Neuronal stem cell (in vitro differentiated cells): ENCODE results near the gene MYB.

Source experiments
- DNase-seq: peaks from one replicate; pipeline ENCODE4 v3.0.0-alpha.2; 2013; ENCODE audit warnings: low spot score
- H2AFZ ChIP-seq: one replicate; pipeline ENCODE4 v1.6.1; 2013; ENCODE audit warnings: mild to moderate bottlenecking, low read length, inconsistent platforms
- H2AK5ac ChIP-seq: 2 replicates; pipeline ENCODE4 v1.6.1; 2013; ENCODE audit warnings: low read depth, mild to moderate bottlenecking, inconsistent platforms, low read length, moderate library complexity, mixed read lengths
- H2BK120ac ChIP-seq: 2 replicates; pipeline ENCODE4 v1.6.1; 2013; ENCODE audit warnings: low read depth, mild to moderate bottlenecking, inconsistent platforms, low read length, moderate library complexity, mixed read lengths
- H2BK12ac ChIP-seq: one replicate; pipeline ENCODE4 v1.6.1; 2013; ENCODE audit warnings: low read length, inconsistent platforms
- H2BK15ac ChIP-seq: 2 replicates; pipeline ENCODE4 v1.6.1; 2013; ENCODE audit warnings: mild to moderate bottlenecking, low read length, inconsistent platforms, mixed read lengths
- H2BK5ac ChIP-seq: one replicate; pipeline ENCODE4 v1.6.1; 2013; ENCODE audit warnings: inconsistent platforms, mild to moderate bottlenecking, low read length, moderate library complexity
- H3K14ac ChIP-seq: one replicate; pipeline ENCODE4 v1.6.1; 2013; ENCODE audit warnings: low read length, inconsistent platforms
- H3K18ac ChIP-seq: 2 replicates; pipeline ENCODE4 v1.6.1; 2013; ENCODE audit warnings: low read length, inconsistent platforms
- H3K23ac ChIP-seq: 2 replicates; pipeline ENCODE4 v1.6.1; 2013; ENCODE audit warnings: low read depth, mild to moderate bottlenecking, mixed read lengths, low read length, inconsistent platforms; ENCODE audit not compliant: poor library complexity
- H3K27ac ChIP-seq: replicated peaks from 3 replicates; pipeline ENCODE4 v1.5.1; 2013; ENCODE audit warnings: low read length, inconsistent platforms
- H3K27me3 ChIP-seq, 3 experiments: 2 replicates each; pipeline ENCODE4 v1.6.1; 2013; ENCODE audit warnings: low read length in 3 of 3, mild to moderate bottlenecking in 2 of 3, inconsistent platforms in 1 of 3, low read depth in 1 of 3, mixed read lengths in 1 of 3, moderate library complexity in 1 of 3; ENCODE audit not compliant: control insufficient read depth in 3 of 3, insufficient read depth in 3 of 3
- H3K36me3 ChIP-seq, 2 donors: replicated peaks in 1 of 2; 2 replicates each; pipeline ENCODE4 v1.6.1; 2013; ENCODE audit warnings: low read length in 2 of 2; ENCODE audit not compliant: control insufficient read depth in 2 of 2, insufficient read depth in 2 of 2
- H3K4ac ChIP-seq: 2 replicates; pipeline ENCODE4 v1.6.1; 2013; ENCODE audit warnings: inconsistent platforms, mild to moderate bottlenecking, low read length, moderate library complexity
- H3K4me1 ChIP-seq, 2 donors: 1 replicate in 1 of 2; 2 replicates in 1 of 2; pipeline ENCODE4 v1.6.1; 2013; ENCODE audit warnings: low read length in 2 of 2, low read depth in 1 of 2; ENCODE audit not compliant: control insufficient read depth in 2 of 2, insufficient read depth in 1 of 2
- H3K4me2 ChIP-seq: one replicate; pipeline ENCODE4 v1.6.1; 2013; ENCODE audit warnings: mild to moderate bottlenecking, low read length, inconsistent platforms; ENCODE audit not compliant: insufficient read depth, poor library complexity, severe bottlenecking
- H3K4me3 ChIP-seq, 2 donors: 2 replicates each; pipeline ENCODE4 v1.5.1; 2013; ENCODE audit warnings: low read length in 2 of 2, mild to moderate bottlenecking in 2 of 2, inconsistent platforms in 1 of 2, moderate library complexity in 1 of 2
- H3K79me1 ChIP-seq: one replicate; pipeline ENCODE4 v1.6.1; 2013; ENCODE audit warnings: low read depth, mild to moderate bottlenecking, inconsistent platforms, low read length, moderate library complexity
- H3K9ac ChIP-seq: one replicate; pipeline ENCODE4 v1.6.1; 2013; ENCODE audit warnings: mild to moderate bottlenecking, low read depth, low read length, inconsistent platforms; ENCODE audit not compliant: poor library complexity
- H3K9me3 ChIP-seq, 2 donors: replicated peaks in 1 of 2; 2 replicates each; pipeline versions ENCODE3 to v1.6.1; 2013; ENCODE audit warnings: low read length in 2 of 2, mild to moderate bottlenecking in 2 of 2, inconsistent platforms in 1 of 2, low read depth in 1 of 2, mixed read lengths in 1 of 2, moderate library complexity in 1 of 2; ENCODE audit not compliant: control insufficient read depth in 2 of 2, insufficient read depth in 1 of 2
- H4K8ac ChIP-seq: one replicate; pipeline ENCODE4 v1.6.1; 2013; ENCODE audit warnings: low read depth, mild to moderate bottlenecking, inconsistent platforms, low read length, moderate library complexity
- H4K91ac ChIP-seq: one replicate; pipeline ENCODE4 v1.6.1; 2013; ENCODE audit warnings: low read length, low read depth, mild to moderate bottlenecking, inconsistent platforms; ENCODE audit not compliant: poor library complexity
- WGBS, 2 donors: extraction: QIAGEN DNeasy Blood & Tissue Kit; methylation state at CpG; one replicate each; pipeline ENCODE4 v1.1.7; 2013; ENCODE audit warnings: missing lambda C conversion rate in 2 of 2, mixed read lengths in 1 of 2; ENCODE audit not compliant: insufficient read length in 2 of 2, insufficient replicate concordance in 1 of 2; ENCODE audit errors: extremely low coverage in 2 of 2; 5-methylcytosine and 5-hydroxymethylcytosine counted together

Gene MYB

DNA sequence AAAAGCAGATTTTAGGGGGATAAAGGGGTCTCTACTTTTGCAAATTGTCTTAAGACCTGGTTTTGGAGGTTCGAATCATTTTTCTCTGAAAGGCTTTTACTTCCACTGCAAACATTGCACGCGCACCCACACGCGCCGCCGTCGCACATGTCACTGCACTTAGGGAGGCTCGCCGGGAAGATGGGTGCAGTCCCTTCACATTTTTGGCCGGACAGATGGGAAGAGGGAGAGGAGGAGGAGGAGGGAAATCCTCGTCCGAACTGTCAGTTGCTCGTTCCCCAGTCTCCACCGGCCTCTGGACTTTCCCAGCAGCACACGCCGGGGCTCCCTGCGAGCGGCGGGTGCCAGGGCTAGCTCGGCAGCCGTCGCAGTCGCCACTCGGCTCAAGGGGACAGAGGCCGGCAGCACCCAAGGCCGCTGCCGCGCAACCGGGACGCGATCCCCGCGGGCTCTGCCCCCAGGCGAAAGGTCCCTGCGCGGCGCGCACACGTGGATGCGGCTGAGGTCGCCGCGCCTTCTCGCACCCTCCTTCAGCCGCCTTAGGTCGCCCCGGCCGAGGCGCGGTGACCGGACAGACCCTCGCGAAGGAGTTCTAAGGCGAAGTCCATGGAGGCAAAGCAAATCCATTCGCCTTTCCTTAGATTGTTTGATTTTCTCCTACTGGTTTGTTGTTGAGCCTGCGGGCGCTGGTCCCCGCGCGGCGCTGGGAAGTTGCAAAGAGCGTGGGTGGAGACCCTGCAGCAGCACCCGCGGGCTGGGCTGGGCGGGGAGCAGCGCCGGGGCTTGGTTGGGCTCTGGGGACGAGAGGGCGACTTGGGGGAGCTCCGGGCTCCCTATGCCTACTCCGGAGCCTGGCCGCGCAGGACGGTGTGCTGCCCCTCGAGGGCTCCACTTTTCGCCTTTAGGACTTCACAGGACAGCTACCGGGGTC, 1.2 kb downstream of the MYB start:
- H3K9me3 ChIP-seq: peaks cover 0 to 2% of the 10 kb centered on the region in 2 donors
- H3K23ac ChIP-seq: no peak overlapping the region
- no peak overlapping the region for H2BK5ac ChIP-seq
- peak overlapping the region; percentile 84 for H3K9ac ChIP-seq
- H3K4ac ChIP-seq: no peak overlapping the region
- H3K36me3 ChIP-seq: peaks cover 0 to 6% of the 10 kb centered on the region in 2 donors
- H3K27me3 ChIP-seq: peaks cover 6 to 52% (median 23%) of the 10 kb centered on the region in 3 experiments
- no peak overlapping the region for H2BK15ac ChIP-seq
- H2BK120ac ChIP-seq: no peak overlapping the region
- peak overlapping the region; percentile 92 for H2AFZ ChIP-seq
- H3K4me2 ChIP-seq: peak overlapping the region; percentile 97
- whole genome bisulfite sequencing, 2 donors: no CpG with 5 or more reads among the region's 78 CpGs
- H3K4me3 ChIP-seq: peak overlapping the region; percentile 70 to 84
- H4K91ac ChIP-seq: no peak overlapping the region
- no peak overlapping the region for H3K27ac ChIP-seq
- H2BK12ac ChIP-seq: no peak overlapping the region
- H3K79me1 ChIP-seq: no peaks in the 10 kb centered on the region
- peaks cover 7 to 8% of the 10 kb centered on the region in 2 donors for H3K4me1 ChIP-seq
- peak; percentile 26 for DNase-seq
- no peak overlapping the region for H4K8ac ChIP-seq
- H3K18ac ChIP-seq: peak overlapping the region; percentile 67
- H2AK5ac ChIP-seq: no peak overlapping the region
- H3K14ac ChIP-seq: peak overlapping the region; percentile 51

DNA sequence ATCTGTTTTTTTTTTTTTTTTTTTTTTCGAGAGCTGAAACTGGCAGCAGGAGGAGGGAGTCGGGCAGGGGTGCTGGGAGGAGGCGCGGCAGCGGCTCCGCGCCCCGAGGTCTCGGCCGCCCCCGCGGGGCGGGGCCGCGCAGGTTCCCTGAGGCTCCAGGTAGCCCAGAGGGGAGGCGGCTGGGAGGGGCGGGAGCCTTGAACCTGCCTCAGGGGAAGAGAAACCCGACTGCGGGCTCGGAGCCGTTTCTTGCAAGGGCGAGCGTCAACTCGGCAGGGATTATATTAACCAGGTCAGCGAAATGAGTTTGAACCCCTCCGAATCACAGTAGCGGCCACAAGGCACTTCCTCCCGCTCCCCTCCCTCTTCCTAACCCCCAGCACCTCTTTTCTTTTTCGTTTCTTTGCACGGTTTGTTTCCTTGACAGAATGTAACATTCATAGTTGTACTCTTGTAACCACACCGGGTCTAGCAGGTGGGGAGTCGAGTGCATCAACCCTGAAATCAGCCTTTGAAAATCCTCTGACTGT, 2.0 kb downstream of the MYB start:
- H3K4me3 ChIP-seq: peak overlapping the region; percentile 70 to 84
- H2AFZ ChIP-seq: peak overlapping the region; percentile 92
- H3K14ac ChIP-seq: no peak overlapping the region
- WGBS, 2 donors: no CpG with 5 or more reads among the region's 32 CpGs
- H2BK120ac ChIP-seq: no peak overlapping the region
- peaks cover 0 to 2% of the 10 kb centered on the region in 2 donors for H3K9me3 ChIP-seq
- no peaks in the 10 kb centered on the region for H3K79me1 ChIP-seq
- H4K91ac ChIP-seq: no peak overlapping the region
- H3K4me1 ChIP-seq: peaks cover 7 to 8% of the 10 kb centered on the region in 2 donors
- H2AK5ac ChIP-seq: no peak overlapping the region
- H3K4me2 ChIP-seq: peak overlapping the region; percentile 97
- H3K27me3 ChIP-seq: peaks cover 6 to 45% (median 23%) of the 10 kb centered on the region in 3 experiments
- H3K4ac ChIP-seq: no peak overlapping the region
- no peak overlapping the region for H2BK12ac ChIP-seq
- no peak overlapping the region for H2BK5ac ChIP-seq
- peak; percentile 12 for DNase-seq
- peaks cover 0 to 6% of the 10 kb centered on the region in 2 donors for H3K36me3 ChIP-seq
- no peak overlapping the region for H3K27ac ChIP-seq
- no peak overlapping the region for H4K8ac ChIP-seq
- no peak overlapping the region for H2BK15ac ChIP-seq
- no peak overlapping the region for H3K23ac ChIP-seq
- no peak overlapping the region for H3K9ac ChIP-seq
- H3K18ac ChIP-seq: no peak overlapping the region

DNA sequence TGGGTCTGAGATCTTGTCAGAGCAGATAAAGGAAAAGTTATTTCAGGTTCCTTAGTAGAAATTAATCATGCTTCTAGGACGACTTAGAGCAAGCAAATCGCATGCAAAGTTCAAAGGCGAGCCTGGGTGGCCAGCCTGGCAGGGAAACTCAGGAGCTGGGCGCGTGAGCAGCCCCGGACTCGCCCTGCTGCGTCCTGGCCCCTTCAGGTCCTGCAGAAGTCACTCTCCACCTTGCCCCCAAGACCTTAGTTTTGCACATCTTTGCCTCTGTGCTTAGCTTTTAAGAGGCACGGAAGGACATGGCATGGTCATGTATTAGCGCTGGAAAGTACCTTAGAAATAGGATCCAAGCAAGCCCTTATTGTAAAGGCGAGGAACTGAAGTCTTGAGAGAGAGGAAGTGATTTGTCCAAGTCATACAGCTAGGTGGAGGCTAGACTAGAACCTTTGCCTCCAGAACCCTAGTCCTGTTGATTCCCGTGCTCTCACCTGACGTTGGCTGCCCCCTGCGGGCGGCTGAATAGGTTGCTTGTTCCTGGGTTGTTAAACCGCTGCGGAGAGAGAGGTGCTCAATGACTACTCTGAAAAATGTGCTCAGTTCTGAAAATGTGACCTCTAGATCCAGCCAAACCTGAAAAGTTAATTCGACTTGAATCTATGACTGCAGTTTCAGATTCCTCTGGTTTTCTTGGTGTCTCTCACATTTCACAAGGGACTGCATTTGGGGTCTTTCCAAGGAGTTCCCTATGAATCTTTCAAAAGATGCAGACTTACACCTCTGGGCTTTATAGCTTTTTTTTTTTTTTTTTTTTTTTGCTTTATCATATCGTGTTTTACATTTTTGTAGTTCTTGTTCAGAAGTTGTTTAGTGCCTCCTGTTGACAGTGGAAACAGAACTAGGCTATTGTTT, 2.7 kb downstream of the MYB start:
- peak overlapping the region; percentile 97 for H3K4me2 ChIP-seq
- H3K79me1 ChIP-seq: no peaks in the 10 kb centered on the region
- H2BK5ac ChIP-seq: no peak overlapping the region
- peaks cover 7 to 10% of the 10 kb centered on the region in 2 donors for H3K4me1 ChIP-seq
- H2BK15ac ChIP-seq: no peak overlapping the region
- DNase-seq: peak; percentile 23
- no peak overlapping the region for H4K8ac ChIP-seq
- no peak overlapping the region for H3K14ac ChIP-seq
- no peak overlapping the region for H2BK120ac ChIP-seq
- H4K91ac ChIP-seq: no peak overlapping the region
- no peak overlapping the region for H2AK5ac ChIP-seq
- H3K4ac ChIP-seq: no peak overlapping the region
- peaks cover 0 to 6% of the 10 kb centered on the region in 2 donors for H3K36me3 ChIP-seq
- no CpG with 5 or more reads among the region's 19 CpGs for WGBS, 2 donors
- H3K9ac ChIP-seq: no peak overlapping the region
- no peak overlapping the region for H2BK12ac ChIP-seq
- peaks cover 6 to 38% (median 23%) of the 10 kb centered on the region in 3 experiments for H3K27me3 ChIP-seq
- peaks cover 0 to 2% of the 10 kb centered on the region in 2 donors for H3K9me3 ChIP-seq
- no peak overlapping the region for H3K23ac ChIP-seq
- peak overlapping the region in 1 of 2 donors; percentile 70 for H3K4me3 ChIP-seq
- no peak overlapping the region for H3K18ac ChIP-seq
- no peak overlapping the region for H3K27ac ChIP-seq
- H2AFZ ChIP-seq: peak overlapping the region; percentile 92
